H1 (cell line): ENCODE results near the gene LCE1E. TPM values are rescaled to one million over a fixed set of nuclear protein-coding genes. Genes with fewer than 3 reads are reported as not detected.

Experiments used
- CTCF ChIA-PET: fragments of 300-600 bp; sonication (Branson Sonifier 250); formaldehyde crosslinking; loops from one replicate; lab custom pipeline; 2021; ENCODE audit not compliant: partially characterized antibody; lab: Charles Lee
- POLR2A ChIA-PET: fragments of 300-600 bp; sonication (Branson Sonifier 250); formaldehyde crosslinking; loops from one replicate; lab custom pipeline; 2021; ENCODE audit warnings: inconsistent platforms; ENCODE audit not compliant: partially characterized antibody; lab: Charles Lee
- DNase-seq, 2 experiments: peaks; one replicate each; pipeline versions ENCODE4 v3.0.0 to v3.0.0-alpha.2; 2010 to 2022; ENCODE audit warnings: low spot score in 2 of 2, low read depth in 1 of 2, mixed read lengths in 1 of 2
- FAIRE-seq: peaks from 2 replicates; lab custom pipeline; 2011; peaks lifted over from hg19 to GRCh38; lab: Jason Lieb, UNC
- H2AFZ ChIP-seq: 2 replicates; pipeline ENCODE4 v1.8.1; 2012; ENCODE audit warnings: low read length, inconsistent platforms
- H2AK5ac ChIP-seq: 2 replicates; pipeline ENCODE4 v1.6.1; 2013; ENCODE audit warnings: low read depth, low read length
- H2BK120ac ChIP-seq: replicated peaks from 2 replicates; pipeline ENCODE3; 2013; ENCODE audit warnings: low read depth, low read length, inconsistent platforms
- H2BK12ac ChIP-seq: 2 replicates; pipeline ENCODE4 v1.6.1; 2013; ENCODE audit warnings: low read depth, low read length
- H2BK15ac ChIP-seq: 2 replicates; pipeline ENCODE4 v1.6.1; 2013; ENCODE audit warnings: low read length
- H2BK20ac ChIP-seq: 2 replicates; pipeline ENCODE4 v1.6.1; 2013; ENCODE audit warnings: low read length
- H2BK5ac ChIP-seq: 2 replicates; pipeline ENCODE4 v1.6.1; 2013; ENCODE audit warnings: low read depth, low read length
- H3K14ac ChIP-seq: 2 replicates; pipeline ENCODE4 v1.6.1; 2013; ENCODE audit warnings: inconsistent platforms; ENCODE audit not compliant: insufficient read length
- H3K18ac ChIP-seq: 2 replicates; pipeline ENCODE4 v1.6.1; 2013; ENCODE audit warnings: low read length; ENCODE audit errors: extremely low read depth
- H3K23ac ChIP-seq: 2 replicates; pipeline ENCODE4 v1.6.1; 2013; ENCODE audit warnings: inconsistent platforms; ENCODE audit not compliant: insufficient read length
- H3K23me2 ChIP-seq: 2 replicates; pipeline ENCODE4 v1.6.1; 2013; ENCODE audit warnings: low read depth, low read length
- H3K27ac ChIP-seq: 2 replicates; pipeline ENCODE4 v1.6.1; 2011; ENCODE audit warnings: low read depth, low read length, inconsistent platforms
- H3K27me3 ChIP-seq, 4 experiments: replicated peaks in 1 of 4; 1 replicate in 1 of 4; 2 replicates in 3 of 4; pipeline versions ENCODE4 v1.6.1 to v1.8.1; 2011 to 2013; ENCODE audit warnings: low read length in 3 of 4, mild to moderate bottlenecking in 3 of 4, inconsistent platforms in 2 of 4, mixed read lengths in 2 of 4, moderate library complexity in 1 of 4; ENCODE audit not compliant: control insufficient read depth in 3 of 4, insufficient read depth in 3 of 4; ENCODE audit errors: extremely low read depth in 1 of 4
- H3K36me3 ChIP-seq, 4 experiments: 2 replicates each; pipeline versions ENCODE4 v1.6.1 to v1.8.1; 2011 to 2013; ENCODE audit warnings: mild to moderate bottlenecking in 4 of 4, low read length in 3 of 4, moderate library complexity in 2 of 4, control low read depth in 1 of 4, inconsistent platforms in 1 of 4; ENCODE audit not compliant: insufficient read depth in 4 of 4, control insufficient read depth in 2 of 4
- H3K4ac ChIP-seq: replicated peaks from 2 replicates; pipeline ENCODE3; 2013; ENCODE audit warnings: low read length, low read depth, mixed read lengths, inconsistent platforms; ENCODE audit not compliant: insufficient read length
- H3K4me1 ChIP-seq, 4 experiments: replicated peaks in 1 of 4; 1 replicate in 1 of 4; 2 replicates in 3 of 4; pipeline versions ENCODE4 v1.6.1 to v1.8.1; 2011 to 2013; ENCODE audit warnings: low read length in 3 of 4, inconsistent platforms in 2 of 4, mixed read lengths in 1 of 4; ENCODE audit not compliant: insufficient read depth in 4 of 4, control insufficient read depth in 3 of 4
- H3K4me2 ChIP-seq, 2 experiments: 2 replicates each; pipeline versions ENCODE4 v1.6.1 to v1.8.1; 2011 to 2013; ENCODE audit warnings: low read depth in 2 of 2, low read length in 2 of 2, control low read depth in 1 of 2, inconsistent platforms in 1 of 2, mild to moderate bottlenecking in 1 of 2; ENCODE audit not compliant: insufficient read depth in 1 of 2
- H3K4me3 ChIP-seq, 4 experiments: fragments of 200-600, 300-600 bp in 1 of 4; sonication (generic), shearing (Covaris generic), sonication (Bioruptor Twin) in 1 of 4; 2 replicates each; pipeline versions ENCODE4 v1.5.1 to v1.8.1; 2011 to 2016; ENCODE audit warnings: low read length in 4 of 4, low read depth in 3 of 4, control low read depth in 2 of 4, inconsistent platforms in 2 of 4, mild to moderate bottlenecking in 2 of 4, mixed read lengths in 1 of 4, moderate library complexity in 1 of 4; ENCODE audit not compliant: insufficient read depth in 2 of 4; ENCODE audit errors: extremely low read depth in 1 of 4
- H3K56ac ChIP-seq: replicated peaks from 2 replicates; pipeline ENCODE3; 2013; ENCODE audit warnings: low read depth, mild to moderate bottlenecking, mixed read lengths, low read length, inconsistent platforms; ENCODE audit not compliant: insufficient read length
- H3K79me1 ChIP-seq: 2 replicates; pipeline ENCODE4 v1.6.1; 2013; ENCODE audit warnings: low read depth, low read length, control low read depth
- H3K79me2 ChIP-seq, 2 experiments: 2 replicates each; pipeline versions ENCODE4 v1.6.1 to v1.8.1; 2012 to 2013; ENCODE audit warnings: low read length in 2 of 2, mild to moderate bottlenecking in 2 of 2, inconsistent platforms in 1 of 2; ENCODE audit not compliant: insufficient read depth in 2 of 2, control insufficient read depth in 1 of 2
- H3K9ac ChIP-seq, 4 experiments: replicated peaks in 1 of 4; 1 replicate in 1 of 4; 2 replicates in 3 of 4; pipeline versions ENCODE4 v1.6.1 to v1.8.1; 2011 to 2013; ENCODE audit warnings: low read depth in 3 of 4, low read length in 3 of 4, control low read depth in 2 of 4, mild to moderate bottlenecking in 2 of 4, moderate library complexity in 2 of 4, inconsistent platforms in 1 of 4; ENCODE audit errors: extremely low read depth in 1 of 4
- H3K9me3 ChIP-seq, 2 experiments: 2 replicates each; pipeline versions ENCODE4 v1.6.1 to v1.8.1; 2012 to 2013; ENCODE audit warnings: mild to moderate bottlenecking in 2 of 2, moderate library complexity in 2 of 2, control low read depth in 1 of 2, inconsistent platforms in 1 of 2, low read depth in 1 of 2, low read length in 1 of 2, mixed read lengths in 1 of 2; ENCODE audit not compliant: insufficient read depth in 2 of 2
- H4K20me1 ChIP-seq, 2 experiments: replicated peaks in 1 of 2; 2 replicates each; pipeline versions ENCODE3 to v1.8.1; 2011 to 2013; ENCODE audit warnings: inconsistent platforms in 2 of 2, low read length in 2 of 2, mild to moderate bottlenecking in 1 of 2; ENCODE audit not compliant: insufficient read depth in 2 of 2, control insufficient read depth in 1 of 2
- H4K5ac ChIP-seq: 2 replicates; pipeline ENCODE4 v1.6.1; 2013; ENCODE audit warnings: low read length, low read depth, mixed read lengths, inconsistent platforms; ENCODE audit not compliant: insufficient read length
- H4K8ac ChIP-seq: 2 replicates; pipeline ENCODE4 v1.8.0; 2013; ENCODE audit warnings: mild to moderate bottlenecking, moderate library complexity, low read length, inconsistent platforms; ENCODE audit not compliant: insufficient read depth; ENCODE audit errors: extremely low read depth
- H4K91ac ChIP-seq: replicated peaks from 2 replicates; pipeline ENCODE3; 2013; ENCODE audit warnings: low read length, mixed read lengths, inconsistent platforms; ENCODE audit not compliant: insufficient read length
- KDM1A ChIP-seq: fragments of 200-600, 300-600 bp; sonication (generic); IDR thresholded peaks from 2 replicates; pipeline ENCODE4 v1.7.1; 2016; ENCODE audit warnings: mild to moderate bottlenecking, low read length, borderline replicate concordance
- USF2 ChIP-seq: IDR thresholded peaks from 2 replicates; pipeline ENCODE4 v1.6.1; 2011; ENCODE audit warnings: low read length, improper control_type of control experiment
- WGBS, 2 experiments: shearing (Covaris generic) in 1 of 2; methylation state at CpG; one replicate each; pipeline versions ENCODE4 v1.1.6 to v1.1.7; 2013 to 2015; ENCODE audit warnings: low lambda C conversion rate in 2 of 2, mixed read lengths in 2 of 2, inconsistent platforms in 1 of 2, low coverage in 1 of 2, missing lambda C conversion rate in 1 of 2; ENCODE audit not compliant: insufficient replicate concordance in 2 of 2, insufficient coverage in 1 of 2, insufficient read length in 1 of 2; ENCODE audit errors: extremely low coverage in 1 of 2, missing lambda C conversion rate in 1 of 2; 5-methylcytosine and 5-hydroxymethylcytosine counted together
- polyA plus RNA-seq, 7 experiments: library from polyadenylated mRNA; depleted of rRNA in 3 of 7; stranded (reverse) in 5 of 7; unstranded in 2 of 7; fragments of >200 nt in 5 of 7; fragments of 200-250 nt in 2 of 7; gene quantifications; 1 replicate in 5 of 7; 2 replicates in 1 of 7; 4 replicates in 1 of 7; pipeline versions ENCODE4 v1.2.1 to v1.2.3, GENCODE V29; 2011 to 2013; ENCODE audit warnings: missing spikeins in 2 of 7, mixed read lengths in 2 of 7
- total RNA-seq: library from RNA; stranded (reverse); fragmentation: NEBNext Ultra II Directional; extraction: Animal tissue kit (Norgen Biotek cat#: 25700); gene quantifications from 2 replicates; pipeline ENCODE4 v1.2.1, GENCODE V29; 2021

Gene LCE1E
- total and polyA plus RNA-seq, 2 of the 8 experiments (the other 6 are each of a cell fraction or from before 2014, with no cell fraction given), result not detected

DNA sequence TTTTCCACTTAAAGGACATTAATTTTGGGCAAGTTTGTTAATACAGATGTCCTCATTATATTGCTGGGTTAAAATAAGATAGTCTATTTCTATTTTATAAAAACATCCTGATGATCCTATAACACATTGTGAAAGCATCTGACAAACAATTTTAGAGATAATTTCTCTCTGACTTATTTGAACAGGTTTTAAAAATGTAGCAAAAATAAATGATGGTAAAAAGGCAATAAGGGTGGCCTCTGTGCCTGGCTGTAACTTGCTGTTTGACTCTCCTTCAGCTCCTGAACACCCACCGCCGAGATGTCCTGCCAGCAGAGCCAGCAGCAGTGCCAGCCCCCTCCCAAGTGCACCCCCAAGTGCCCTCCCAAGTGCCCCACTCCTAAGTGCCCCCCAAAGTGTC lies 41.1 kb downstream of the LCE1E start, which contains the start of gene LCE1A:
LCE1A (plus strand) TSS at position 301 of the 400 bp plus-strand sequence; CDS start at position 301, 0 bp downstream.
- Histone ChIP-seq H3K56ac (no peak within 1 kb of the TSS), H3K14ac (no peak within 1 kb of the TSS), H2AFZ (no peak within 1 kb of the TSS), H3K4me2 (no peak within 1 kb of the TSS), H2AK5ac (no peak within 1 kb of the TSS), H2BK120ac (no peak within 1 kb of the TSS), H3K4me1 (no peaks in the 10 kb centered on the region), H2BK12ac (no peak within 1 kb of the TSS), H4K8ac (no peak within 1 kb of the TSS), H3K36me3 (no peaks in the 10 kb centered on the region), H3K23me2 (no peaks in the 10 kb centered on the region), H4K5ac (no peak within 1 kb of the TSS), H3K27ac (no peak within 1 kb of the TSS), H4K20me1 (no peaks in the 10 kb centered on the region), H3K79me1 (no peaks in the 10 kb centered on the region), H4K91ac (no peak within 1 kb of the TSS), H3K18ac (no peak within 1 kb of the TSS), H2BK15ac (no peak within 1 kb of the TSS), H3K27me3 (no peaks in the 10 kb centered on the region), H3K79me2 (no peaks in the 10 kb centered on the region), H3K23ac (no peak within 1 kb of the TSS), H2BK5ac (no peak within 1 kb of the TSS), H2BK20ac (no peak within 1 kb of the TSS), H3K9ac (no peak within 1 kb of the TSS), H3K4ac (no peak within 1 kb of the TSS), H3K4me3 (no peak within 1 kb of the TSS), H3K9me3 (peaks cover 55 to 66% of the 10 kb centered on the region in 2 experiments)
- ChIA-PET CTCF (no interaction called here), POLR2A (no interaction called here)
- no peak for DNase-seq
- WGBS, 2 experiments, result 83% methylated on average over 2 of the region's 2 CpGs; no CpG with 5 or more reads in 1 of the 2 experiments
- TF ChIP-seq KDM1A, result no peak
- no peak for TF ChIP-seq USF2
- no peak for FAIRE-seq
